Measurements from ENCODE around the gene NKX6-2. TPM values are rescaled to one million over a fixed set of nuclear protein-coding genes. Genes with fewer than 3 reads are reported as not detected.

NKX6-2 gene
- total and polyA plus RNA-seq, 10 of the 15 experiments (the other 5 are each of a cell fraction or from before 2014, with no cell fraction given) = 0.45 to 1.8 TPM; not detected in 8

DNA sequence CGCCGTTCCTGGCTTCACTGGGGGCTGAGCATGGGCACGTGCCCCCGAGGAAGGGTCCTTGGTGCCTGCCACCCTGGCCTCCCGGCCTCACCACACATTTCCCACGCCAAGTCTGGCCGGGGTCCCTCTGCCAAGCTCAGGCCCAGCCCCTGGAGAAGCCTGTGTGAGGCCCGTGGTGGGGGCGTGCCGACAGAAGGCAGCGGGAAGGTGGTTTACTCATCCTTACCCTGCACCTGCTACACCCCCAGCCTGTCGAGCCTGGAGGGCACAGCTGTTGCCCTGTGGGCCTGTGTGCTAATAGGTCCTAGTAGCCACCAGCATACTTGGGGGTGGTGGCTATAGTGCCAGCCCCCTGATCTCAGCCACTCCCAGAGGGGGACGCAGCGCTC is 46.7 kb downstream of the NKX6-2 start:
- Histone ChIP-seq H3K36me3 (ENCODE audit: control insufficient read depth in 2 of 2, insufficient read depth in 2 of 2, low read length in 1 of 2) (no peaks in the 10 kb centered on the region; a peak in 1 of 4 replicates), H4K20me1 (ENCODE audit: control insufficient read depth, insufficient read depth) (no peaks in the 10 kb centered on the region), H3K9me3 (replicated peaks; ENCODE audit: control insufficient read depth, insufficient read depth, low read length) (no peaks in the 10 kb centered on the region), H3K27ac (ENCODE audit: control insufficient read depth, insufficient read depth) (no peak overlapping the region), H3K79me2 (ENCODE audit: control insufficient read depth, insufficient read depth, low read length) (no peaks in the 10 kb centered on the region), H2AFZ (ENCODE audit: control insufficient read depth, low read depth, low read length) (no peak overlapping the region), H3K4me3 (no peak overlapping the region), H3K4me1 (ENCODE audit: control insufficient read depth, insufficient read depth, low read length) (no peaks in the 10 kb centered on the region), H3K9ac (ENCODE audit: control insufficient read depth, insufficient read depth, low read length) (no peak overlapping the region), H3K27me3 (replicated peaks in 1 of 2; ENCODE audit: control insufficient read depth in 2 of 2, insufficient read depth in 2 of 2, low read length in 1 of 2) (no peaks in the 10 kb centered on the region), H3K4me2 (ENCODE audit: control insufficient read depth, insufficient read depth) (no peak overlapping the region)
- CTCF ChIA-PET = no interaction called here
- 79% methylated on average over 14 of the region's 14 CpGs for WGBS (ENCODE audit: insufficient coverage, insufficient replicate concordance, low lambda C conversion rate, missing lambda C conversion rate)
- POLR2A ChIA-PET = no interaction called here
- DNase-seq (ENCODE audit: low read depth, low spot score) (no peak), FAIRE-seq (no peak), ATAC-seq (no peak)
- BruUV-seq (replicated peaks) = no TSS peak
- RAD21 ChIA-PET (ENCODE audit: unreplicated experiment) = no interaction called here
- in situ Hi-C loops (cut with MboI) = no loop called here
- TF ChIP-seq, protein P1, sequence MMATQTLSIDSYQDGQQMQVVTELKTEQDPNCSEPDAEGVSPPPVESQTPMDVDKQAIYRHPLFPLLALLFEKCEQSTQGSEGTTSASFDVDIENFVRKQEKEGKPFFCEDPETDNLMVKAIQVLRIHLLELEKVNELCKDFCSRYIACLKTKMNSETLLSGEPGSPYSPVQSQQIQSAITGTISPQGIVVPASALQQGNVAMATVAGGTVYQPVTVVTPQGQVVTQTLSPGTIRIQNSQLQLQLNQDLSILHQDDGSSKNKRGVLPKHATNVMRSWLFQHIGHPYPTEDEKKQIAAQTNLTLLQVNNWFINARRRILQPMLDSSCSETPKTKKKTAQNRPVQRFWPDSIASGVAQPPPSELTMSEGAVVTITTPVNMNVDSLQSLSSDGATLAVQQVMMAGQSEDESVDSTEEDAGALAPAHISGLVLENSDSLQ (IDR thresholded peaks at IDR 0.05) = no peak
- TF ChIP-seq RCOR1 (conservative IDR thresholded peaks at IDR 0.05; ENCODE audit: low read depth, low read length) = no peak
- TF ChIP-seq STAT3 (IDR thresholded peaks at IDR 0.05; ENCODE audit: low read depth, low read length) = no peak
- TF ChIP-seq NR2C1 (IDR thresholded peaks at IDR 0.05) = no peak
- no peak for TF ChIP-seq SUPT20H (IDR thresholded peaks at IDR 0.05; ENCODE audit: borderline replicate concordance, control insufficient read depth, low read depth, low read length)
- no peak for TF ChIP-seq POLR2AphosphoS5 (IDR thresholded peaks at IDR 0.05; ENCODE audit: low read length)
- TF ChIP-seq ZZZ3 (IDR thresholded peaks at IDR 0.05; ENCODE audit: control insufficient read depth, insufficient read length, low read depth) = no peak
- no peak for TF ChIP-seq HCFC1 (IDR thresholded peaks at IDR 0.05; ENCODE audit: low read length)
- TF ChIP-seq SREBF1 (IDR thresholded peaks at IDR 0.05; ENCODE audit: low read length) = no peak
- TF ChIP-seq WRNIP1 (IDR thresholded peaks at IDR 0.05; ENCODE audit: borderline replicate concordance, low read depth, low read length) = no peak
- TF ChIP-seq, protein P2, sequence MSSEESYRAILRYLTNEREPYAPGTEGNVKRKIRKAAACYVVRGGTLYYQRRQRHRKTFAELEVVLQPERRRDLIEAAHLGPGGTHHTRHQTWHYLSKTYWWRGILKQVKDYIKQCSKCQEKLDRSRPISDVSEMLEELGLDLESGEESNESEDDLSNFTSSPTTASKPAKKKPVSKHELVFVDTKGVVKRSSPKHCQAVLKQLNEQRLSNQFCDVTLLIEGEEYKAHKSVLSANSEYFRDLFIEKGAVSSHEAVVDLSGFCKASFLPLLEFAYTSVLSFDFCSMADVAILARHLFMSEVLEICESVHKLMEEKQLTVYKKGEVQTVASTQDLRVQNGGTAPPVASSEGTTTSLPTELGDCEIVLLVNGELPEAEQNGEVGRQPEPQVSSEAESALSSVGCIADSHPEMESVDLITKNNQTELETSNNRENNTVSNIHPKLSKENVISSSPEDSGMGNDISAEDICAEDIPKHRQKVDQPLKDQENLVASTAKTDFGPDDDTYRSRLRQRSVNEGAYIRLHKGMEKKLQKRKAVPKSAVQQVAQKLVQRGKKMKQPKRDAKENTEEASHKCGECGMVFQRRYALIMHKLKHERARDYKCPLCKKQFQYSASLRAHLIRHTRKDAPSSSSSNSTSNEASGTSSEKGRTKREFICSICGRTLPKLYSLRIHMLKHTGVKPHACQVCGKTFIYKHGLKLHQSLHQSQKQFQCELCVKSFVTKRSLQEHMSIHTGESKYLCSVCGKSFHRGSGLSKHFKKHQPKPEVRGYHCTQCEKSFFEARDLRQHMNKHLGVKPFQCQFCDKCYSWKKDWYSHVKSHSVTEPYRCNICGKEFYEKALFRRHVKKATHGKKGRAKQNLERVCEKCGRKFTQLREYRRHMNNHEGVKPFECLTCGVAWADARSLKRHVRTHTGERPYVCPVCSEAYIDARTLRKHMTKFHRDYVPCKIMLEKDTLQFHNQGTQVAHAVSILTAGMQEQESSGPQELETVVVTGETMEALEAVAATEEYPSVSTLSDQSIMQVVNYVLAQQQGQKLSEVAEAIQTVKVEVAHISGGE (CRISPR knock-in tag; IDR thresholded peaks at IDR 0.05) = no peak
- TF ChIP-seq, protein P3, sequence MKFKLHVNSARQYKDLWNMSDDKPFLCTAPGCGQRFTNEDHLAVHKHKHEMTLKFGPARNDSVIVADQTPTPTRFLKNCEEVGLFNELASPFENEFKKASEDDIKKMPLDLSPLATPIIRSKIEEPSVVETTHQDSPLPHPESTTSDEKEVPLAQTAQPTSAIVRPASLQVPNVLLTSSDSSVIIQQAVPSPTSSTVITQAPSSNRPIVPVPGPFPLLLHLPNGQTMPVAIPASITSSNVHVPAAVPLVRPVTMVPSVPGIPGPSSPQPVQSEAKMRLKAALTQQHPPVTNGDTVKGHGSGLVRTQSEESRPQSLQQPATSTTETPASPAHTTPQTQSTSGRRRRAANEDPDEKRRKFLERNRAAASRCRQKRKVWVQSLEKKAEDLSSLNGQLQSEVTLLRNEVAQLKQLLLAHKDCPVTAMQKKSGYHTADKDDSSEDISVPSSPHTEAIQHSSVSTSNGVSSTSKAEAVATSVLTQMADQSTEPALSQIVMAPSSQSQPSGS (IDR thresholded peaks at IDR 0.05; ENCODE audit: low read length) = no peak
- TF ChIP-seq, protein P4, sequence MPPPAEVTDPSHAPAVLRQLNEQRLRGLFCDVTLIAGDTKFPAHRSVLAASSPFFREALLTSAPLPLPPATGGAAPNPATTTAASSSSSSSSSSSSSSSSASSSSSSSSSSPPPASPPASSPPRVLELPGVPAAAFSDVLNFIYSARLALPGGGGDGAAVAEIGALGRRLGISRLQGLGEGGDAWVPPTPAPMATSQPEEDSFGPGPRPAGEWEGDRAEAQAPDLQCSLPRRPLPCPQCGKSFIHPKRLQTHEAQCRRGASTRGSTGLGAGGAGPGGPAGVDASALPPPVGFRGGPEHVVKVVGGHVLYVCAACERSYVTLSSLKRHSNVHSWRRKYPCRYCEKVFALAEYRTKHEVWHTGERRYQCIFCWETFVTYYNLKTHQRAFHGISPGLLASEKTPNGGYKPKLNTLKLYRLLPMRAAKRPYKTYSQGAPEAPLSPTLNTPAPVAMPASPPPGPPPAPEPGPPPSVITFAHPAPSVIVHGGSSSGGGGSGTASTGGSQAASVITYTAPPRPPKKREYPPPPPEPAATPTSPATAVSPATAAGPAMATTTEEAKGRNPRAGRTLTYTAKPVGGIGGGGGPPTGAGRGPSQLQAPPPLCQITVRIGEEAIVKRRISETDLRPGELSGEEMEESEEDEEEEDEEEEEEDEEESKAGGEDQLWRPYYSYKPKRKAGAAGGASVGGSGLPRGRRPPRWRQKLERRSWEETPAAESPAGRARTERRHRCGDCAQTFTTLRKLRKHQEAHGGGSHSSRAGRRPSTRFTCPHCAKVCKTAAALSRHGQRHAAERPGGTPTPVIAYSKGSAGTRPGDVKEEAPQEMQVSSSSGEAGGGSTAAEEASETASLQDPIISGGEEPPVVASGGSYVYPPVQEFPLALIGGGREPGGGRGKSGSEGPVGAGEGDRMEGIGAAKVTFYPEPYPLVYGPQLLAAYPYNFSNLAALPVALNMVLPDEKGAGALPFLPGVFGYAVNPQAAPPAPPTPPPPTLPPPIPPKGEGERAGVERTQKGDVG (CRISPR knock-in tag; IDR thresholded peaks at IDR 0.05) = no peak
- TF ChIP-seq BACH1 (IDR thresholded peaks at IDR 0.05; ENCODE audit: borderline replicate concordance) = no peak
- TF ChIP-seq EP300 (IDR thresholded peaks at IDR 0.05; ENCODE audit: borderline replicate concordance in 1 of 2, control insufficient read depth in 1 of 2, low read depth in 2 of 2, low read length in 2 of 2) = no peak
- SMC1A ChIA-PET (ENCODE audit: uncharacterized antibody, unreplicated experiment) = no interaction called here
- intact Hi-C loops (cut with micrococcal nuclease; ENCODE audit: unreplicated experiment) = no loop called here

All from GM12878 (cell line).